Breast epithelium (tissue), 4 donors: ENCODE data around the gene KIAA0513. TPM values are rescaled to one million over a fixed set of nuclear protein-coding genes. Genes with fewer than 3 reads are reported as not detected.

ENCODE experiments used
- DNase-seq, 2 donors: peaks; one replicate each; pipeline ENCODE4 v3.0.0-alpha.2; 2019; ENCODE audit warnings: low spot score in 2 of 2
- H3K27ac ChIP-seq, 2 donors: fragments of 200-600 bp; sonication (generic) in 1 of 2; one replicate each; pipeline ENCODE4 v1.5.1; 2016 to 2019; ENCODE audit warnings: mild to moderate bottlenecking in 1 of 2
- H3K27me3 ChIP-seq, 2 donors: fragments of 200-600 bp; sonication (generic) in 1 of 2; one replicate each; pipeline versions ENCODE4 v1.5.1 to v1.6.0; 2017 to 2019; ENCODE audit warnings: control low read depth in 1 of 2, mild to moderate bottlenecking in 1 of 2
- H3K36me3 ChIP-seq: fragments of 200-600 bp; one replicate; pipeline ENCODE4 v1.5.1; 2019
- H3K4me1 ChIP-seq, 2 donors: fragments of 200-600 bp; sonication (generic); one replicate each; pipeline ENCODE4 v1.5.1; 2016 to 2019; ENCODE audit warnings: control low read depth in 1 of 2
- H3K4me3 ChIP-seq, 3 donors: fragments of 200-600 bp; sonication (generic); 1 replicate in 2 of 3; 2 replicates in 1 of 3; pipeline ENCODE4 v1.5.1; 2016 to 2019; ENCODE audit warnings: mild to moderate bottlenecking in 3 of 3, moderate library complexity in 2 of 3
- H3K9me3 ChIP-seq, 2 donors: fragments of 200-600 bp; sonication (generic) in 1 of 2; one replicate each; pipeline ENCODE4 v1.5.1; 2016 to 2019; ENCODE audit warnings: control low read depth in 1 of 2
- POLR2A ChIP-seq: fragments of 450-650 bp; IDR thresholded peaks from one replicate; pipeline ENCODE4 v1.6.1; 2016; ENCODE audit warnings: antibody characterized with exemption, mild to moderate bottlenecking, moderate library complexity
- POLR2AphosphoS5 ChIP-seq, 3 donors: sonication (generic); formaldehyde crosslinking; IDR thresholded peaks; one replicate each; pipeline ENCODE4 v1.6.1; 2017; ENCODE audit warnings: antibody characterized with exemption in 3 of 3
- intact Hi-C: fragments of 100-400 bp; cut with DNase I; formaldehyde crosslinking; loops from one replicate; pipeline ENCODE4 v1.15.1; 2023; ENCODE audit warnings: low total_unique reads
- total RNA-seq, 3 donors: library from RNA; depleted of rRNA; stranded (reverse); fragments of >200 nt; gene quantifications; one replicate each; pipeline ENCODE4 v1.1.0, GENCODE V29; 2016
- TF ChIP-seq, protein P1 (sequence below), 3 donors: fragments of 450-650 bp; IDR thresholded peaks; one replicate each; pipeline ENCODE4 v1.5.1; 2016 to 2017; ENCODE audit warnings: antibody characterized with exemption in 3 of 3, mild to moderate bottlenecking in 3 of 3, moderate library complexity in 3 of 3

Gene KIAA0513
- total RNA-seq, 3 donors from 2014 or later: 7.6 to 16.2 (median 10.8) TPM

DNA sequence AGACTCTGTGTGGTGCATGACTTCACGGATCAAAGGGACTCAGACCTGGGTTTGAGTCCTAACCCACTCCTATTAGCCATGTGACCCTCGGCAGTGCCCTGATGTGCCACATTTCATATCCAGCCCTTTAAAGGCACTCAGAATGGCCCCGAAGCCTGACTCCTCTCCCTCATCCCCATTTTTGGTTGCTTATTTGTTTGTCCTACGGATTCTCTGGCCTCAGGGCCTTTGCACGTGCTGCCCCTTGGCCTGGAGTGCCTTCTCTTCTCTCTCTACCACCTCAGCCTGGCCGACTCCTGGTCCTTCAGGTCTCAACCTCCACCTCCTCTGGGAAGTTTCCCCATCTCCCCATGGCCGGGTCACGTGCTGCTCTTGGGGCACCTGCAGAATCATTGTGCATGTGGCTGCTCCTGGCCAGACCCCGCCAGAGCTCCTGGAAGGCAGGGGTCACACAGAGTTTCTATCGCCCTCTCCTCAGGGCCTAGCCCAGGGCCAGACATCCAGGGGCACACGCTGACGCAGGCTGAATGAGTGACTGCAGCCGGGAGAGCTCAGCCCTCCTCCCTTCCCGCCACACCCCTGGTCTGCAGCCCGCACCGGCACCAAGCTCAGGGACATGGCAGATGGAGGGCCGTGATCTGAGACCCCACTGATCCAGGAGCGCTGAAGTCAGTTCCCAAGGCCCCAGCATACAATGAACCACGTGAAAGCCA lies 106.6 kb downstream of the KIAA0513 start:
- DNase-seq: no peak
- H3K36me3 ChIP-seq: no peaks in the 10 kb centered on the region
- H3K9me3 ChIP-seq: no peaks in the 10 kb centered on the region
- H3K4me1 ChIP-seq: peaks cover 0 to 15% of the 10 kb centered on the region in 2 donors
- H3K27ac ChIP-seq: peak overlapping the region in 1 of 2 donors; percentile 83
- intact Hi-C loops: no loop called here
- no peaks in the 10 kb centered on the region for H3K27me3 ChIP-seq
- no peak overlapping the region for H3K4me3 ChIP-seq
- no peak for TF ChIP-seq POLR2A

DNA sequence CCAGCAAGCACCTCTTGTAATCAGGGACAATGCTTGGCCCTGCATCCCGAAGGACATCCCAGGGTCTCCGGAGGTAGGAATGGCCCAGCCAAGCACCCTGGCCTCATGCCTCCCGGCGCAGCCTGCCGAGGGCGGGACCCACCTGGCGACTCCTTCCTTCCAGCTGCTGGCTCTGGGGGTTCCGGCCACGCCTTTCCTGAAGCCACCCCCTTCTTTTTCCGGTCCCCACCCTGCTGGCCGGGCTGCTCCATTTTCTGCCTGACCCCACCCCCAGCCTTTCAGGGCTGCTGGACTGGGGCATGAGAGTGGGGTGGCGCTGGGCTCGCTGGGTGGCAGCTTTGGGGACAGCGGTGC lies 107.2 kb downstream of the KIAA0513 start:
- Histone ChIP-seq H3K36me3 (no peaks in the 10 kb centered on the region), H3K27me3 (no peaks in the 10 kb centered on the region), H3K9me3 (no peaks in the 10 kb centered on the region), H3K4me1 (peaks cover 0 to 14% of the 10 kb centered on the region in 2 donors), H3K4me3 (no peak overlapping the region), H3K27ac (peak overlapping the region in 1 of 2 donors; percentile 83)
- TF ChIP-seq POLR2AphosphoS5 (IDR thresholded peaks at IDR 0.05) (no peak), POLR2A (no peak)
- TF ChIP-seq, protein P1, sequence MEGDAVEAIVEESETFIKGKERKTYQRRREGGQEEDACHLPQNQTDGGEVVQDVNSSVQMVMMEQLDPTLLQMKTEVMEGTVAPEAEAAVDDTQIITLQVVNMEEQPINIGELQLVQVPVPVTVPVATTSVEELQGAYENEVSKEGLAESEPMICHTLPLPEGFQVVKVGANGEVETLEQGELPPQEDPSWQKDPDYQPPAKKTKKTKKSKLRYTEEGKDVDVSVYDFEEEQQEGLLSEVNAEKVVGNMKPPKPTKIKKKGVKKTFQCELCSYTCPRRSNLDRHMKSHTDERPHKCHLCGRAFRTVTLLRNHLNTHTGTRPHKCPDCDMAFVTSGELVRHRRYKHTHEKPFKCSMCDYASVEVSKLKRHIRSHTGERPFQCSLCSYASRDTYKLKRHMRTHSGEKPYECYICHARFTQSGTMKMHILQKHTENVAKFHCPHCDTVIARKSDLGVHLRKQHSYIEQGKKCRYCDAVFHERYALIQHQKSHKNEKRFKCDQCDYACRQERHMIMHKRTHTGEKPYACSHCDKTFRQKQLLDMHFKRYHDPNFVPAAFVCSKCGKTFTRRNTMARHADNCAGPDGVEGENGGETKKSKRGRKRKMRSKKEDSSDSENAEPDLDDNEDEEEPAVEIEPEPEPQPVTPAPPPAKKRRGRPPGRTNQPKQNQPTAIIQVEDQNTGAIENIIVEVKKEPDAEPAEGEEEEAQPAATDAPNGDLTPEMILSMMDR (IDR thresholded peaks at IDR 0.05): no peak
- intact Hi-C loops: no loop called here
- DNase-seq: no peak

DNA sequence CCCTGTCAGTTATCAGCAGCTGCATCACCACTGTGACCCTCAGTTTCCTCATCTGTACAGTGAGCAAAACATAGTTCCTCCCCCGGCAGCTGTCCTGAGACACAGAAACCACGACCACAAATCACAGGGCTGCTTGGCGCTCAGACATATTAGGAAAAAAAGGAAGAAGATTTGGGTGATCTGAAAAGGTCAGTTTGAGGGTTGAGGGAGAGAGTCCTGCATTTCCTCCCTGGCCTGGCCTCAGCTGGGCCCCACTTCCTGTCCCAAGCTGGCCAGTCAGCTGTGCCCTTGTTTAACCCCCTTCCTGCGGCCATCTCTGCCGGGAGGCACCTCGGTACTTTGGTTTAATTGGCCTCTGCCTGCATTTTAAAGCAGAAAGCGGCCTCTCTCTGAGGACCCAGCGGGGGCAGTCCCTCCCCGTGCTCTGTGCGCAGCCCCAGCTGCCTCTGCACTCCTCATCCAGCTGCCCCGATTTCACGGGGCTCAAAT lies 108.7 kb downstream of the KIAA0513 start:
- no peaks in the 10 kb centered on the region for H3K9me3 ChIP-seq
- no peaks in the 10 kb centered on the region for H3K4me1 ChIP-seq
- TF ChIP-seq POLR2AphosphoS5 (IDR thresholded peaks at IDR 0.05): peak in 1 of 3 donors; percentile 8
- TF ChIP-seq, protein P1 (IDR thresholded peaks at IDR 0.05): no peak
- H3K4me3 ChIP-seq: peak overlapping the region; percentile 0 to 17 (median 7)
- peak in 1 of 2 donors; percentile 43 for DNase-seq
- peak overlapping the region; percentile 76 to 83 for H3K27ac ChIP-seq
- no peaks in the 10 kb centered on the region for H3K36me3 ChIP-seq
- intact Hi-C loops: no loop called here
- H3K27me3 ChIP-seq: no peaks in the 10 kb centered on the region

DNA sequence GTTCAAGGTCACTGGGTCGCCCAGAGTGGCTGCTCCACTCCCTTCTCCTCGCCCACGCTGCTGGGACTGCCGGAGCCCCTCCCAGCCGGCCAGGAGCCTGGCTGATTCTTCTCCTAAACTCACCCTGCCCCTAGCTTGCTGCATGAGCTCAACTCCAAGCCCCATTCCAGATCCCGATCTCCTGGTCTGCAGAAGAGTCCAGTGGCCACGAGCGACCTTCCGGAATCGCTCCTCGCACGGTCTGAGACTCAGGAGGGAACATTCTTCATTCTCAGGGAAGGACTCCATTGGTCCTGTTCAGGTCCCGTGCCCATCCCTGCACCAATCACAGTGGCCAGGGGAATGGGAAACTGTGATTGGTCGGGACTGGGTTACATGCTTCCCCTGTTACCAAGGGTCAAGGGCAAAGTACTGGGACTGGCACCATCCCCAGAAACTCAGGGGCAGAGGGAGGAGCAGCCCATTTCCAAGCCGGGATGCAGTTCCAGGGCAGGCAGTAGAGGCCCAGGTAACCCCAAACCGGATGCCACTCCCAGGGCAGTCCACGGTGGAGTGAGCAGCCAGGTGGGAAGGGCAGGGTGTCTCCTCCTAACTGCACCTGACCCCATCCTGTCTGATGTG lies 109.2 kb downstream of the KIAA0513 start:
- H3K36me3 ChIP-seq: no peaks in the 10 kb centered on the region
- H3K27ac ChIP-seq: peak overlapping the region; percentile 76 to 83
- no peaks in the 10 kb centered on the region for H3K4me1 ChIP-seq
- H3K4me3 ChIP-seq: peak overlapping the region; percentile 38 to 58 (median 47)
- intact Hi-C loops: no loop called here
- H3K27me3 ChIP-seq: no peaks in the 10 kb centered on the region
- TF ChIP-seq POLR2AphosphoS5 (IDR thresholded peaks at IDR 0.05) (no peak), POLR2A (no peak)
- TF ChIP-seq, protein P1 (IDR thresholded peaks at IDR 0.05): no peak
- H3K9me3 ChIP-seq: no peaks in the 10 kb centered on the region
- DNase-seq: no peak

DNA sequence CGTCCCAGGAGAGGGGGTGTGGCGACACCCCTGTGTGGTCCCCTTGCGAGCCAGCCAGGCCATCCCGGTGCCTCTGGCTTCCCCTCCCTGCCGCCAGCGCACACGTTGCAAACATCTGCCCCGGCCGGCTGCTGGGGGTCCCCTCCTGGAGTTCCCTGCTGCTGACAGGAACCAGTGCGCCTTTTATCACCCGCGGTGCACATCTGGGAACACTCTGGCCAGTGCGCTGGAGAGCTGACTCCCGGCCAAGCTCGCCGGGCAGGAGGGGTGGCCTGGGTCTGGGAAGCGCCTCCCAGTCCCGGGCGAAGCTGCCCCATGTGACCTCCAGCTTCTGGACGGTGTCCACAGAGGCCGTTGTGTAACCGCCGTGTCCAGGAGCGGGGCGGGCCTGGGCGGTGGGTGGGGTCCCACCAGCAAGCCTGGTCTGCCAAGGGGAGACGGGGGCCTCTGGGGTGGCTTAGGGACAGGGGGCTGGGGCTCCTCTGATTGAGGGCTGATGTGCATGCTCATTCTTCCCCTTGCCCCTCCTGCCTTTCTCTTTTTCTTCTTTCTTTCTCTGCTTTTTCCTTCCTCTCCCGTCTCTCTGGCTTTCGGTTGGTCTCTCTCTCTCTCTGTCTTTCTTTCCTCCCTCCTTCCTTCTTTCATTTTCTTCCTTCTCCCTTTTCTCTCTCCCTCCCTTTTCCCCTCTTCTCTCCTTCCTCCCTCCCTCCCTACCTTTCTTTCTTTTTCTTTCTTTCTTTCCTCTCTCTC lies 109.9 kb downstream of the KIAA0513 start:
- Histone ChIP-seq H3K36me3 (no peaks in the 10 kb centered on the region), H3K27ac (peak overlapping the region; percentile 76 to 83), H3K27me3 (no peaks in the 10 kb centered on the region), H3K9me3 (no peaks in the 10 kb centered on the region), H3K4me3 (peak overlapping the region; percentile 38 to 58 (median 47)), H3K4me1 (no peaks in the 10 kb centered on the region)
- DNase-seq: peak; percentile 89 to 91
- TF ChIP-seq POLR2A: no peak
- TF ChIP-seq, protein P1 (IDR thresholded peaks at IDR 0.05): no peak
- TF ChIP-seq POLR2AphosphoS5 (IDR thresholded peaks at IDR 0.05): peak; percentile 68 to 88 (median 78)
- intact Hi-C loops: no loop called here
